Liver (tissue), 9 donors: ENCODE data around the gene SPTLC2. TPM values are rescaled to one million over a fixed set of nuclear protein-coding genes. Genes with fewer than 3 reads are reported as not detected.

Source experiments
- DNase-seq: peaks from one replicate; pipeline ENCODE4 v3.0.0-alpha.2; 2017; ENCODE audit warnings: low spot score
- H3K27ac ChIP-seq, 2 donors: one replicate each; pipeline ENCODE4 v1.7.0; 2013; ENCODE audit warnings: inconsistent platforms in 2 of 2, low read length in 2 of 2, control low read depth in 1 of 2, low read depth in 1 of 2, mild to moderate bottlenecking in 1 of 2
- H3K27me3 ChIP-seq, 4 donors: one replicate each; pipeline versions ENCODE4 v1.6.1 to v1.7.0; 2013; ENCODE audit warnings: low read length in 3 of 4, inconsistent platforms in 1 of 4, mild to moderate bottlenecking in 1 of 4, moderate library complexity in 1 of 4; ENCODE audit not compliant: control insufficient read depth in 4 of 4, insufficient read depth in 4 of 4
- H3K36me3 ChIP-seq, 4 donors: one replicate each; pipeline versions ENCODE4 v1.6.1 to v1.7.0; 2013; ENCODE audit warnings: low read length in 3 of 4, mild to moderate bottlenecking in 3 of 4, low read depth in 1 of 4, moderate library complexity in 1 of 4; ENCODE audit not compliant: control insufficient read depth in 4 of 4, insufficient read depth in 3 of 4
- H3K4me1 ChIP-seq, 4 donors: one replicate each; pipeline versions ENCODE4 v1.6.1 to v1.7.0; 2013; ENCODE audit warnings: low read length in 3 of 4, mild to moderate bottlenecking in 3 of 4, moderate library complexity in 1 of 4; ENCODE audit not compliant: control insufficient read depth in 4 of 4, insufficient read depth in 4 of 4
- H3K4me3 ChIP-seq, 3 donors: one replicate each; pipeline versions ENCODE4 v1.6.1 to v1.7.0; 2013; ENCODE audit warnings: low read length in 3 of 3, control low read depth in 1 of 3, low read depth in 1 of 3, mild to moderate bottlenecking in 1 of 3
- H3K9ac ChIP-seq, 2 donors: one replicate each; pipeline ENCODE4 v1.7.0; 2013; ENCODE audit warnings: low read length in 2 of 2, mild to moderate bottlenecking in 2 of 2, moderate library complexity in 2 of 2, control low read depth in 1 of 2, low read depth in 1 of 2
- H3K9me3 ChIP-seq, 4 donors: one replicate each; pipeline versions ENCODE4 v1.6.1 to v1.7.0; 2013; ENCODE audit warnings: low read length in 3 of 4; ENCODE audit not compliant: control insufficient read depth in 4 of 4
- ATF3 ChIP-seq: IDR thresholded peaks from 2 replicates; pipeline ENCODE4 v1.6.1; 2016; ENCODE audit warnings: antibody characterized with exemption
- CTCF ChIP-seq: fragments of 150-350 bp; IDR thresholded peaks from 2 replicates; pipeline ENCODE4 v1.5.1; 2017; ENCODE audit warnings: improper control_type of control experiment, low read depth, low read length; ENCODE audit not compliant: missing input control
- EGR1 ChIP-seq, 2 donors: IDR thresholded peaks; 2 replicates each; pipeline ENCODE4 v1.6.1; 2016 to 2018; ENCODE audit warnings: antibody characterized with exemption in 2 of 2, low read depth in 2 of 2
- FOXA1 ChIP-seq: IDR thresholded peaks from 2 replicates; pipeline ENCODE4 v1.6.1; 2016; ENCODE audit warnings: antibody characterized with exemption
- FOXA2 ChIP-seq: IDR thresholded peaks from 2 replicates; pipeline ENCODE4 v1.6.1; 2016; ENCODE audit warnings: antibody characterized with exemption
- GABPA ChIP-seq, 2 donors: IDR thresholded peaks in 1 of 2; conservative IDR thresholded peaks in 1 of 2; 2 replicates each; pipeline ENCODE4 v1.6.1; 2016; ENCODE audit warnings: antibody characterized with exemption in 2 of 2, mild to moderate bottlenecking in 1 of 2, moderate library complexity in 1 of 2
- HNF4A ChIP-seq, 2 donors: conservative IDR thresholded peaks; 2 replicates each; pipeline ENCODE4 v1.6.1; 2016; ENCODE audit warnings: antibody characterized with exemption in 2 of 2, mild to moderate bottlenecking in 2 of 2
- JUND ChIP-seq, 2 donors: IDR thresholded peaks; 2 replicates each; pipeline ENCODE4 v1.6.1; 2016; ENCODE audit warnings: antibody characterized with exemption in 2 of 2
- MAX ChIP-seq: IDR thresholded peaks from 2 replicates; pipeline ENCODE4 v1.6.1; 2016; ENCODE audit warnings: antibody characterized with exemption
- NR2F2 ChIP-seq: IDR thresholded peaks from 2 replicates; pipeline ENCODE4 v1.6.1; 2016; ENCODE audit warnings: antibody characterized with exemption
- RAD21 ChIP-seq, 2 donors: IDR thresholded peaks; 2 replicates each; pipeline ENCODE4 v1.6.1; 2016; ENCODE audit warnings: antibody characterized with exemption in 2 of 2, mild to moderate bottlenecking in 2 of 2
- REST ChIP-seq: IDR thresholded peaks from 2 replicates; pipeline ENCODE4 v1.6.1; 2016; ENCODE audit warnings: antibody characterized with exemption, mild to moderate bottlenecking
- RXRA ChIP-seq, 2 donors: IDR thresholded peaks; 2 replicates each; pipeline ENCODE4 v1.6.1; 2017 to 2018; ENCODE audit warnings: antibody characterized with exemption in 2 of 2, mild to moderate bottlenecking in 1 of 2
- SP1 ChIP-seq: IDR thresholded peaks from 2 replicates; pipeline ENCODE4 v1.6.1; 2018; ENCODE audit warnings: antibody characterized with exemption, mild to moderate bottlenecking
- ZBTB33 ChIP-seq: IDR thresholded peaks from 2 replicates; pipeline ENCODE4 v1.6.1; 2016; ENCODE audit warnings: antibody characterized with exemption
- WGBS: extraction: QIAGEN DNeasy Blood & Tissue Kit; methylation state at CpG from one replicate; pipeline ENCODE4 v1.1.7; 2013; 5-methylcytosine and 5-hydroxymethylcytosine counted together
- polyA plus RNA-seq, 2 donors: library from polyadenylated mRNA; stranded (reverse) in 1 of 2; unstranded in 1 of 2; fragments of 200-250 nt in 1 of 2; fragments of >200 nt in 1 of 2; fragmentation: Nextera tagmentation in 1 of 2; extraction: Ambion mirVana in 1 of 2; gene quantifications; one replicate each; pipeline versions ENCODE4 v1.2.1 to v1.2.3, GENCODE V29; 2013 to 2015
- total RNA-seq, 2 donors: library from RNA; depleted of rRNA; stranded (reverse); fragments of >200 nt; gene quantifications; one replicate each; pipeline ENCODE4 v1.2.3, GENCODE V29; 2014
- donor health status: healthy.
- donor health status: healthy.
- donor health status: healthy.
- donor health status: healthy.
- donor health status: healthy.

The SPTLC2 gene
- total and polyA plus RNA-seq, 4 donors, result 3.9 to 19.2 (median 9.9) TPM

- no peak for DNase-seq
- Histone ChIP-seq H3K27me3 (no peaks in the 10 kb centered on the region), H3K36me3 (peaks cover 1 to 7% (median 5%) of the 10 kb centered on the region in 4 donors), H3K4me1 (no peaks in the 10 kb centered on the region), H3K9ac (no peak overlapping the region), H3K4me3 (no peak overlapping the region), H3K9me3 (no peaks in the 10 kb centered on the region), H3K27ac (no peak overlapping the region)
- 83% methylated on average over 6 of the region's 6 CpGs for WGBS
- no peak for TF ChIP-seq REST
- no peak for TF ChIP-seq RXRA (IDR thresholded peaks at IDR 0.05)
- TF ChIP-seq HNF4A (conservative IDR thresholded peaks at IDR 0.05), result no peak
- no peak for TF ChIP-seq RAD21 (IDR thresholded peaks at IDR 0.05)
- no peak for TF ChIP-seq SP1
- no peak for TF ChIP-seq GABPA (IDR thresholded peaks at IDR 0.05 in 1 of 2, conservative IDR thresholded peaks at IDR 0.05 in 1 of 2)
- TF ChIP-seq EGR1 (IDR thresholded peaks at IDR 0.05; ENCODE audit: low read depth in 2 of 2), result no peak
- TF ChIP-seq JUND (IDR thresholded peaks at IDR 0.05), result no peak
- TF ChIP-seq CTCF, result no peak
- no peak for TF ChIP-seq ZBTB33
These were observed 45.6 kb downstream of the SPTLC2 start for GRCh38 chr14:77570706-77571268.

- Histone ChIP-seq H3K4me3 (no peak overlapping the region), H3K27me3 (no peaks in the 10 kb centered on the region), H3K36me3 (peaks cover 0 to 8% (median 1%) of the 10 kb centered on the region in 4 donors), H3K4me1 (no peaks in the 10 kb centered on the region), H3K9ac (no peak overlapping the region), H3K27ac (no peak overlapping the region), H3K9me3 (no peaks in the 10 kb centered on the region)
- no peak for DNase-seq
- TF ChIP-seq NR2F2, result no peak
- TF ChIP-seq ATF3, result no peak
- TF ChIP-seq FOXA1, result no peak
- TF ChIP-seq MAX, result no peak
- no peak for TF ChIP-seq FOXA2
- TF ChIP-seq RAD21 (IDR thresholded peaks at IDR 0.05), result no peak
- no peak for TF ChIP-seq HNF4A (conservative IDR thresholded peaks at IDR 0.05)
- TF ChIP-seq ZBTB33, result no peak
- no peak for TF ChIP-seq EGR1 (IDR thresholded peaks at IDR 0.05; ENCODE audit: low read depth in 2 of 2)
- TF ChIP-seq RXRA (IDR thresholded peaks at IDR 0.05), result no peak
- 75% methylated on average over 1 of the region's 1 CpG for WGBS
These were observed 50.5 kb downstream of the SPTLC2 start for GRCh38 chr14:77565994-77566305.
